A549 (cell line): ENCODE results near the gene EPN3. TPM values are rescaled to one million over a fixed set of nuclear protein-coding genes. Genes with fewer than 3 reads are reported as not detected.

Source experiments
- ATAC-seq, 2 experiments: fragments of 200-7000 bp in 1 of 2; fragments of >200 bp in 1 of 2; cut with Nextera tagmentation in 1 of 2; cut with Tn5 transposase in 1 of 2; 3 replicates each; pipeline versions ENCODE4 v1.8.0 to v1.9.1; 2018 to 2020; ENCODE audit warnings: mild to moderate bottlenecking in 1 of 2, moderate library complexity in 1 of 2
- CTCF ChIA-PET: fragments of 300-600 bp; sonication (Branson Sonifier 250); formaldehyde crosslinking; extraction: SDS; loops from one replicate; lab custom pipeline; 2021; ENCODE audit warnings: antibody characterized with exemption, inconsistent platforms; lab: Yijun Ruan, JAX
- POLR2A ChIA-PET: fragments of 350-600 bp; formaldehyde crosslinking; extraction: SDS; loops from one replicate; lab custom pipeline; 2021; ENCODE audit warnings: antibody characterized with exemption, inconsistent platforms; lab: Yijun Ruan, JAX
- DNase-seq, 2 experiments: peaks; one replicate each; pipeline versions ENCODE4 v3.0.0 to v3.0.0-alpha.2; 2011 to 2016; ENCODE audit warnings: low read depth in 1 of 2, low spot score in 1 of 2
- FAIRE-seq: peaks from 2 replicates; lab custom pipeline; 2011; peaks lifted over from hg19 to GRCh38; lab: Jason Lieb, UNC
- H3K27ac ChIP-seq, 2 experiments: fragments of >200 bp; sonication (Bioruptor Twin); formaldehyde crosslinking; 3 replicates each; pipeline ENCODE4 v1.5.1; 2016 to 2017
- H3K4me1 ChIP-seq: fragments of >200 bp; sonication (Bioruptor Twin); formaldehyde crosslinking; 3 replicates; pipeline ENCODE4 v1.6.1; 2016
- H3K4me2 ChIP-seq: fragments of >200 bp; sonication (Bioruptor Twin); formaldehyde crosslinking; 3 replicates; pipeline ENCODE4 v1.6.1; 2016
- H3K4me3 ChIP-seq: fragments of >200 bp; sonication (Bioruptor Twin); formaldehyde crosslinking; 3 replicates; pipeline ENCODE4 v1.5.1; 2016
- H3K9me3 ChIP-seq: fragments of >200 bp; sonication (Bioruptor Twin); formaldehyde crosslinking; 3 replicates; pipeline ENCODE4 v1.6.1; 2016
- BHLHE40 ChIP-seq: IDR thresholded peaks from 2 replicates; pipeline ENCODE4 v1.6.1; 2012; ENCODE audit warnings: low read depth, low read length, inconsistent platforms
- CBX2 ChIP-seq: fragments of 200-600 bp; sonication (generic); IDR thresholded peaks from 2 replicates; pipeline ENCODE4 v1.6.1; 2016; ENCODE audit warnings: low read depth, mild to moderate bottlenecking, borderline replicate concordance
- EHF ChIP-seq: fragments of 250-450 bp; sonication (Bioruptor Pico); IDR thresholded peaks from 2 replicates; pipeline ENCODE4 v1.5.0; 2020; ENCODE audit warnings: mild to moderate bottlenecking
- EP300 ChIP-seq, 2 experiments: fragments of >200 bp; sonication (Bioruptor Twin); formaldehyde crosslinking; IDR thresholded peaks; 2 replicates in 1 of 2; 3 replicates in 1 of 2; pipeline ENCODE4 v1.6.1; 2016 to 2017
- ESRRA ChIP-seq: fragments of 150-350 bp; IDR thresholded peaks from 2 replicates; pipeline ENCODE4 v1.6.1; 2014; ENCODE audit warnings: mild to moderate bottlenecking, low read length, borderline replicate concordance
- FOSB ChIP-seq: fragments of 250-450 bp; sonication (Bioruptor Pico); IDR thresholded peaks from 2 replicates; pipeline ENCODE4 v1.5.0; 2020; ENCODE audit warnings: mild to moderate bottlenecking, moderate library complexity
- FOSL2 ChIP-seq, 2 experiments: fragments of 450-650 bp in 1 of 2; fragments of >200 bp in 1 of 2; sonication (Bioruptor Twin) in 1 of 2; formaldehyde crosslinking; IDR thresholded peaks; 2 replicates each; pipeline versions ENCODE4 v1.5.0 to v1.6.1; 2016 to 2020; ENCODE audit warnings: mild to moderate bottlenecking in 1 of 2, moderate library complexity in 1 of 2
- GATA3 ChIP-seq: IDR thresholded peaks from 2 replicates; pipeline ENCODE4 v1.6.1; 2012; ENCODE audit warnings: borderline replicate concordance
- HOXB5 ChIP-seq: fragments of 250-450 bp; sonication (Bioruptor Pico); IDR thresholded peaks from 2 replicates; pipeline ENCODE4 v1.5.0; 2020; ENCODE audit warnings: mild to moderate bottlenecking, moderate library complexity
- JUN ChIP-seq, 2 experiments: fragments of >200 bp; sonication (Bioruptor Twin); formaldehyde crosslinking; IDR thresholded peaks; 2 replicates in 1 of 2; 3 replicates in 1 of 2; pipeline ENCODE4 v1.6.1; 2016 to 2017
- JUNB ChIP-seq: fragments of >200 bp; sonication (Bioruptor Twin); formaldehyde crosslinking; IDR thresholded peaks from 2 replicates; pipeline ENCODE4 v1.6.1; 2016
- MAFK ChIP-seq: fragments of 450-650 bp; IDR thresholded peaks from 2 replicates; pipeline ENCODE4 v1.6.1; 2014; ENCODE audit not compliant: partially characterized antibody
- MYC ChIP-seq: IDR thresholded peaks from 2 replicates; pipeline ENCODE4 v1.6.1; 2012; ENCODE audit warnings: mild to moderate bottlenecking, inconsistent platforms, low read length, improper control_type of control experiment, borderline replicate concordance
- NR3C1 ChIP-seq: fragments of >200 bp; sonication (Bioruptor Twin); formaldehyde crosslinking; IDR thresholded peaks from 3 replicates; pipeline ENCODE4 v1.6.1; 2017
- PHF8 ChIP-seq: fragments of 200-600 bp; sonication (generic); IDR thresholded peaks from 2 replicates; pipeline ENCODE4 v1.6.1; 2016; ENCODE audit warnings: low read depth, mild to moderate bottlenecking, antibody characterized with exemption, moderate library complexity, borderline replicate concordance
- POLR2AphosphoS2 ChIP-seq: conservative IDR thresholded peaks from 2 replicates; pipeline ENCODE4 v1.6.1; 2012; ENCODE audit warnings: low read length, improper control_type of control experiment, inconsistent platforms
- RAD21 ChIP-seq, 2 experiments: fragments of >200 bp in 1 of 2; sonication (Bioruptor Twin) in 1 of 2; formaldehyde crosslinking in 1 of 2; IDR thresholded peaks in 1 of 2; conservative IDR thresholded peaks in 1 of 2; 2 replicates in 1 of 2; 3 replicates in 1 of 2; pipeline ENCODE4 v1.6.1; 2012 to 2018; ENCODE audit warnings: inconsistent platforms in 1 of 2
- RARB ChIP-seq: fragments of 250-450 bp; sonication (Bioruptor Pico); IDR thresholded peaks from 2 replicates; pipeline ENCODE4 v1.8.0; 2021; ENCODE audit warnings: mild to moderate bottlenecking, moderate library complexity
- RNF2 ChIP-seq: fragments of 200-600 bp; sonication (generic); IDR thresholded peaks from 2 replicates; pipeline ENCODE4 v1.6.1; 2016; ENCODE audit warnings: low read depth, mild to moderate bottlenecking, antibody characterized with exemption, moderate library complexity, borderline replicate concordance
- SREBF2 ChIP-seq: fragments of 450-650 bp; IDR thresholded peaks from 2 replicates; pipeline ENCODE4 v1.6.1; 2014; ENCODE audit warnings: mild to moderate bottlenecking, moderate library complexity
- TFCP2L1 ChIP-seq: fragments of 250-450 bp; sonication (Bioruptor Pico); IDR thresholded peaks from 2 replicates; pipeline ENCODE4 v1.5.0; 2021; ENCODE audit warnings: mild to moderate bottlenecking
- ZFP36 ChIP-seq: fragments of 450-650 bp; IDR thresholded peaks from 2 replicates; pipeline ENCODE4 v1.6.1; 2014; ENCODE audit warnings: borderline replicate concordance; ENCODE audit not compliant: partially characterized antibody
- ZSCAN20 ChIP-seq: fragments of 250-450 bp; sonication (Bioruptor Pico); IDR thresholded peaks from 2 replicates; pipeline ENCODE4 v1.8.0; 2022; ENCODE audit warnings: mild to moderate bottlenecking, moderate library complexity
- WGBS: methylation state at CpG from one replicate; pipeline ENCODE4 v1.1.6; 2017; ENCODE audit errors: missing lambda C conversion rate; 5-methylcytosine and 5-hydroxymethylcytosine counted together
- polyA plus RNA-seq, 4 experiments: library from polyadenylated mRNA; depleted of rRNA in 3 of 4; stranded (reverse); fragments of >200 nt; fragmentation: RNase III in 1 of 4; extraction: RNeasy Plus Mini Kit Qiagen cat#74134 plus additional on column Dnase treatment in 1 of 4; gene quantifications; 2 replicates in 3 of 4; 3 replicates in 1 of 4; pipeline ENCODE4 v1.2.3, GENCODE V29; 2011 to 2017
- TF ChIP-seq, protein P1 (sequence below): IDR thresholded peaks from 2 replicates; pipeline ENCODE4 v1.6.1; 2012
- TF ChIP-seq, protein P2 (sequence below): IDR thresholded peaks from 2 replicates; pipeline ENCODE4 v1.6.1; 2012; ENCODE audit warnings: low read depth, borderline replicate concordance
- TF ChIP-seq, protein P3 (sequence below): fragments of >200 bp; sonication (Bioruptor Twin); formaldehyde crosslinking; IDR thresholded peaks from 2 replicates; pipeline ENCODE4 v1.6.1; 2016
- TF ChIP-seq, protein P4 (sequence below): fragments of 150-350 bp; IDR thresholded peaks from 2 replicates; pipeline ENCODE4 v1.6.1; 2014; ENCODE audit warnings: low read depth, mild to moderate bottlenecking, low read length
- TF ChIP-seq, protein P5 (sequence below): fragments of >200 bp; sonication (Bioruptor Twin); formaldehyde crosslinking; IDR thresholded peaks from 3 replicates; pipeline ENCODE4 v1.6.1; 2016
- TF ChIP-seq, protein P6 (sequence below): IDR thresholded peaks from 2 replicates; pipeline ENCODE4 v1.6.1; 2012

EPN3 gene
- polyA plus RNA-seq, 2 of the 4 experiments (the other 2 are of a cell fraction), result 0.13 to 0.18 TPM

DNA sequence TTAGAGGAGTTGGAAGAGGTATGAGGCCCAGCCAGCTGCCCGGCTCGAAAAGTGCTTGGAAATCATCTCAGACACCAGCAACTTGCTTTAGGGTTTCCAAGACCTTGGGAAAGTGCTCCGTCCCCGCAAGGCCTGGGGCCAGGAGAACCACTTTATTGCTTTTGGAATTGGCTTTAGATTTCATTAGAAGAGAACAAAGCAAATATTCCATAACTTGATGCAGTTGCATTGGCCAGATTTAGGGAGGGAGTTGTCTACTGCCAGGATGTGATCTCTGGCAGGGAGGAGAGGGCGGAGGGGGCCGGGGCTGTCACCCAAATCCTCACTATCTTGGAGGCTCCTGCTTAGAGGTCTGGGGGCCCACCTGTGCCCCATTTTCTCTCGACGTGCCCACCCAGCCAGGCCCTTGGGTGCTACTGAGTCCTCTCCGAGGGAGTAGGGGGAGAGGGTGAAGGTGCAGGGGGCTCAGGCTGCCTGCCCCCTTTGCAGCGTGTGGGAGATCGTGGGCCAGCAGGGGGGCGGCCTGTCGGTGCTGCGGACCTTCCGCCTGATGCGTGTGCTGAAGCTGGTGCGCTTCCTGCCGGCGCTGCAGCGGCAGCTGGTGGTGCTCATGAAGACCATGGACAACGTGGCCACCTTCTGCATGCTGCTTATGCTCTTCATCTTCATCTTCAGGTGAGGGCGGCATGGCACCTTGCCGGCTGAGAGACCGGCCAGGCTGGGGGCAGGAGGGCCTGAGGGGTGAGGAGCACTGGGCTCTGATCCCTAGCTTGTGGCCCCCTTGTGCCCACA lies 58.6 kb downstream of the EPN3 start:
- POLR2A ChIA-PET, result no interaction called here
- H3K4me1 ChIP-seq, result no peaks in the 10 kb centered on the region
- TF ChIP-seq JUN (IDR thresholded peaks at IDR 0.05) (no peak), HOXB5 (CRISPR knock-in tag) (no peak), EHF (CRISPR knock-in tag) (no peak), TFCP2L1 (CRISPR knock-in tag) (no peak), RAD21 (conservative IDR thresholded peaks at IDR 0.05 in 1 of 2, IDR thresholded peaks at IDR 0.05 in 1 of 2) (no peak), RARB (CRISPR knock-in tag) (no peak), MYC (no peak), GATA3 (no peak), ZSCAN20 (no peak), EP300 (IDR thresholded peaks at IDR 0.05) (no peak), BHLHE40 (no peak), JUNB (no peak)
- TF ChIP-seq, protein P1, sequence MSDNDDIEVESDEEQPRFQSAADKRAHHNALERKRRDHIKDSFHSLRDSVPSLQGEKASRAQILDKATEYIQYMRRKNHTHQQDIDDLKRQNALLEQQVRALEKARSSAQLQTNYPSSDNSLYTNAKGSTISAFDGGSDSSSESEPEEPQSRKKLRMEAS, result no peak
- TF ChIP-seq, protein P2, sequence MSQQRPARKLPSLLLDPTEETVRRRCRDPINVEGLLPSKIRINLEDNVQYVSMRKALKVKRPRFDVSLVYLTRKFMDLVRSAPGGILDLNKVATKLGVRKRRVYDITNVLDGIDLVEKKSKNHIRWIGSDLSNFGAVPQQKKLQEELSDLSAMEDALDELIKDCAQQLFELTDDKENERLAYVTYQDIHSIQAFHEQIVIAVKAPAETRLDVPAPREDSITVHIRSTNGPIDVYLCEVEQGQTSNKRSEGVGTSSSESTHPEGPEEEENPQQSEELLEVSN, result no peak
- TF ChIP-seq, protein P3, sequence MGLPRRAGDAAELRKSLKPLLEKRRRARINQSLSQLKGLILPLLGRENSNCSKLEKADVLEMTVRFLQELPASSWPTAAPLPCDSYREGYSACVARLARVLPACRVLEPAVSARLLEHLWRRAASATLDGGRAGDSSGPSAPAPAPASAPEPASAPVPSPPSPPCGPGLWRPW, result no peak
- TF ChIP-seq, protein P4, sequence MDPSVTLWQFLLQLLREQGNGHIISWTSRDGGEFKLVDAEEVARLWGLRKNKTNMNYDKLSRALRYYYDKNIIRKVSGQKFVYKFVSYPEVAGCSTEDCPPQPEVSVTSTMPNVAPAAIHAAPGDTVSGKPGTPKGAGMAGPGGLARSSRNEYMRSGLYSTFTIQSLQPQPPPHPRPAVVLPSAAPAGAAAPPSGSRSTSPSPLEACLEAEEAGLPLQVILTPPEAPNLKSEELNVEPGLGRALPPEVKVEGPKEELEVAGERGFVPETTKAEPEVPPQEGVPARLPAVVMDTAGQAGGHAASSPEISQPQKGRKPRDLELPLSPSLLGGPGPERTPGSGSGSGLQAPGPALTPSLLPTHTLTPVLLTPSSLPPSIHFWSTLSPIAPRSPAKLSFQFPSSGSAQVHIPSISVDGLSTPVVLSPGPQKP, result no peak
- CTCF ChIA-PET, result interaction anchor here (1.1 to 1.7 kb wide), 6 partner anchors 8 to 118 kb away, joined by 3 to 7 read pairs (median 4); no protein-coding TSS in a partner anchor
- no peaks in the 10 kb centered on the region for H3K9me3 ChIP-seq
- WGBS, result 94% methylated on average over 22 of the region's 24 CpGs
- ATAC-seq, result no peak
- no peak overlapping the region for H3K27ac ChIP-seq
- no peak overlapping the region for H3K4me2 ChIP-seq
- no peak for DNase-seq
- FAIRE-seq, result no peak
- no peak overlapping the region for H3K4me3 ChIP-seq

DNA sequence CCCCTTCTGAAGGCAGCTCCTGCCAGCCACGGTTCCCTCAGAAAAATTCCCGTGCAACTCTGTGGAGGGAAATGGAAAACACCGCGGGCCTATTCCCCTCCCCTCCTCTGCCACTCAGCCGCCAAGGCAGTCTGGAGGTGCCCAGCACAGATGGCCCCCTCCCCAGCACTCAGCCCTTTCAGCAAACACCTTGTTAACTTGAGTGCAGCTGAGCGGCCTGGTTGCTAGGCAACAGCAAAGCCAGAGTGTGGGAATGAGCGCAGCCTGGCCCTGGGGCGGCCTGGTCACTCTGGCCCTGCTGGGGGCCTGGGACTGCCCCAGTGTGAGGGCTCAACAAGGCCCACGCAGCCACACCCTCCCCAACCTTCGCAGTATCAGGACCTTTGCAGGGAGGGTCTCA lies 60.8 kb downstream of the EPN3 start:
- Histone ChIP-seq H3K4me2 (no peak overlapping the region), H3K4me1 (no peaks in the 10 kb centered on the region), H3K27ac (no peak overlapping the region)
- TF ChIP-seq EHF (CRISPR knock-in tag) (no peak), SREBF2 (no peak), CBX2 (no peak), ZFP36 (no peak), RNF2 (no peak), NR3C1 (no peak), PHF8 (no peak), ESRRA (no peak), FOSL2 (IDR thresholded peaks at IDR 0.05) (no peak), FOSL2 (CRISPR knock-in tag; IDR thresholded peaks at IDR 0.05) (no peak), FOSB (CRISPR knock-in tag) (no peak), POLR2AphosphoS2 (no peak), BHLHE40 (no peak), RAD21 (conservative IDR thresholded peaks at IDR 0.05 in 1 of 2, IDR thresholded peaks at IDR 0.05 in 1 of 2) (no peak), MAFK (no peak)
- TF ChIP-seq, protein P5, sequence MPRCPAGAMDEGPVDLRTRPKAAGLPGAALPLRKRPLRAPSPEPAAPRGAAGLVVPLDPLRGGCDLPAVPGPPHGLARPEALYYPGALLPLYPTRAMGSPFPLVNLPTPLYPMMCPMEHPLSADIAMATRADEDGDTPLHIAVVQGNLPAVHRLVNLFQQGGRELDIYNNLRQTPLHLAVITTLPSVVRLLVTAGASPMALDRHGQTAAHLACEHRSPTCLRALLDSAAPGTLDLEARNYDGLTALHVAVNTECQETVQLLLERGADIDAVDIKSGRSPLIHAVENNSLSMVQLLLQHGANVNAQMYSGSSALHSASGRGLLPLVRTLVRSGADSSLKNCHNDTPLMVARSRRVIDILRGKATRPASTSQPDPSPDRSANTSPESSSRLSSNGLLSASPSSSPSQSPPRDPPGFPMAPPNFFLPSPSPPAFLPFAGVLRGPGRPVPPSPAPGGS, result no peak
- TF ChIP-seq, protein P6, sequence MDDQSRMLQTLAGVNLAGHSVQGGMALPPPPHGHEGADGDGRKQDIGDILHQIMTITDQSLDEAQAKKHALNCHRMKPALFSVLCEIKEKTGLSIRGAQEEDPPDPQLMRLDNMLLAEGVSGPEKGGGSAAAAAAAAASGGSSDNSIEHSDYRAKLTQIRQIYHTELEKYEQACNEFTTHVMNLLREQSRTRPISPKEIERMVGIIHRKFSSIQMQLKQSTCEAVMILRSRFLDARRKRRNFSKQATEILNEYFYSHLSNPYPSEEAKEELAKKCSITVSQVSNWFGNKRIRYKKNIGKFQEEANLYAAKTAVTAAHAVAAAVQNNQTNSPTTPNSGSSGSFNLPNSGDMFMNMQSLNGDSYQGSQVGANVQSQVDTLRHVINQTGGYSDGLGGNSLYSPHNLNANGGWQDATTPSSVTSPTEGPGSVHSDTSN, result no peak
- TF ChIP-seq, protein P3, result no peak
- TF ChIP-seq, all 56 proteins: peak for 0
- Histone ChIP-seq H3K4me3 (no peak overlapping the region), H3K9me3 (no peaks in the 10 kb centered on the region)
- ChIA-PET POLR2A (no interaction called here), CTCF (interaction anchor here (0.6 to 2.2 kb wide), 4 partner anchors 33 to 128 kb away, joined by 3 to 10 read pairs (median 4); no protein-coding TSS in a partner anchor)
- 82% methylated on average over 10 of the region's 10 CpGs for WGBS
- ATAC-seq (no peak; a peak in 1 of 6 replicates), DNase-seq (no peak), FAIRE-seq (no peak)
